IPS DF 6.9 (cell line): ENCODE measurements around the gene KRTAP5-5.
"Not testable (repeated sequence)": the region's sequence is repeated elsewhere in the genome, so short reads cannot be mapped to it uniquely, and the experiment has no call there.

ENCODE experiments used
- DNase-seq: peaks from one replicate; pipeline ENCODE4 v3.0.0-alpha.2; 2013; ENCODE audit warnings: low read depth, low spot score
- H3K27ac ChIP-seq: one replicate; pipeline ENCODE4 v1.5.1; 2013; ENCODE audit warnings: low read length, control low read depth
- H3K27me3 ChIP-seq: 2 replicates; pipeline ENCODE4 v1.6.1; 2013; ENCODE audit warnings: mild to moderate bottlenecking, low read length; ENCODE audit not compliant: control insufficient read depth, insufficient read depth
- H3K36me3 ChIP-seq: 2 replicates; pipeline ENCODE4 v1.6.1; 2013; ENCODE audit warnings: low read length; ENCODE audit not compliant: control insufficient read depth, insufficient read depth
- H3K4me1 ChIP-seq: 2 replicates; pipeline ENCODE4 v1.6.1; 2013; ENCODE audit warnings: low read length; ENCODE audit not compliant: control insufficient read depth, insufficient read depth
- H3K4me3 ChIP-seq: 2 replicates; pipeline ENCODE4 v1.5.1; 2013; ENCODE audit warnings: mild to moderate bottlenecking, low read length
- H3K9me3 ChIP-seq: 2 replicates; pipeline ENCODE4 v1.6.1; 2013; ENCODE audit warnings: low read length, inconsistent platforms; ENCODE audit not compliant: control insufficient read depth, insufficient read depth
- WGBS: extraction: QIAGEN DNeasy Blood & Tissue Kit; methylation state at CpG from one replicate; pipeline ENCODE4 v1.1.7; 2013; ENCODE audit warnings: mixed read lengths, missing lambda C conversion rate; ENCODE audit not compliant: insufficient read length, insufficient coverage; 5-methylcytosine and 5-hydroxymethylcytosine counted together

KRTAP5-5 gene

GRCh38 chr11:1669546-1670218, 40.1 kb downstream of the KRTAP5-5 start:
- Histone ChIP-seq H3K27me3 (no peaks in the 10 kb centered on the region), H3K4me3 (no peak overlapping the region), H3K9me3 (no peaks in the 10 kb centered on the region), H3K27ac (no peak overlapping the region), H3K36me3 (no peaks in the 10 kb centered on the region), H3K4me1 (no peaks in the 10 kb centered on the region)
- no peak for DNase-seq
- WGBS, result no CpG with 5 or more reads among the region's 21 CpGs

- H3K9me3 ChIP-seq, H3K36me3 ChIP-seq, DNase-seq, H3K4me1 ChIP-seq, H3K27me3 ChIP-seq, H3K4me3 ChIP-seq, H3K27ac ChIP-seq: not testable (repeated sequence)
- no CpG with 5 or more reads among the region's 1 CpG for WGBS
Measured at GRCh38 chr11:1670457-1670856, 40.9 kb downstream of the KRTAP5-5 start.

GRCh38 chr11:1670905-1671371, 41.4 kb downstream of the KRTAP5-5 start:
- Histone ChIP-seq H3K27ac (no peak overlapping the region), H3K36me3 (no peaks in the 10 kb centered on the region), H3K9me3 (no peaks in the 10 kb centered on the region), H3K27me3 (no peaks in the 10 kb centered on the region), H3K4me3 (no peak overlapping the region), H3K4me1 (no peaks in the 10 kb centered on the region)
- WGBS, result no CpG with 5 or more reads among the region's 11 CpGs
- no peak for DNase-seq

GRCh38 chr11:1671658-1672057, 42.1 kb downstream of the KRTAP5-5 start:
- H3K27ac ChIP-seq, result no peak overlapping the region
- no peaks in the 10 kb centered on the region for H3K36me3 ChIP-seq
- H3K9me3 ChIP-seq, result no peaks in the 10 kb centered on the region
- no peaks in the 10 kb centered on the region for H3K4me1 ChIP-seq
- no CpG with 5 or more reads among the region's 11 CpGs for WGBS
- no peak overlapping the region for H3K4me3 ChIP-seq
- no peaks in the 10 kb centered on the region for H3K27me3 ChIP-seq
- no peak for DNase-seq

GRCh38 chr11:1672613-1673350, 43.2 kb downstream of the KRTAP5-5 start:
- WGBS, result no CpG with 5 or more reads among the region's 15 CpGs
- DNase-seq, result no peak

GRCh38 chr11:1673446-1674172, 44.0 kb downstream of the KRTAP5-5 start:
- Histone ChIP-seq H3K4me3 (no peak overlapping the region), H3K27me3 (no peaks in the 10 kb centered on the region), H3K36me3 (no peaks in the 10 kb centered on the region), H3K9me3 (no peaks in the 10 kb centered on the region), H3K4me1 (no peaks in the 10 kb centered on the region), H3K27ac (no peak overlapping the region)
- DNase-seq, result no peak
- no CpG with 5 or more reads among the region's 11 CpGs for WGBS

More at GRCh38 chr11:1672613-1673350, 43.2 kb downstream of the KRTAP5-5 start:
- H3K4me3 ChIP-seq, result no peak overlapping the region
- H3K27me3 ChIP-seq, result no peaks in the 10 kb centered on the region
- H3K36me3 ChIP-seq, result no peaks in the 10 kb centered on the region
- H3K4me1 ChIP-seq, result no peaks in the 10 kb centered on the region
- no peaks in the 10 kb centered on the region for H3K9me3 ChIP-seq
- no peak overlapping the region for H3K27ac ChIP-seq

- Histone ChIP-seq H3K36me3 (no peaks in the 10 kb centered on the region), H3K9me3 (no peaks in the 10 kb centered on the region), H3K27ac (no peak overlapping the region), H3K4me1 (no peaks in the 10 kb centered on the region), H3K4me3 (no peak overlapping the region), H3K27me3 (no peaks in the 10 kb centered on the region)
- WGBS, result no CpG with 5 or more reads among the region's 21 CpGs
- DNase-seq, result no peak
Measured at GRCh38 chr11:1674173-1675131, 44.9 kb downstream of the KRTAP5-5 start.

- WGBS, result no CpG with 5 or more reads among the region's 11 CpGs
- no peaks in the 10 kb centered on the region for H3K36me3 ChIP-seq
- H3K4me1 ChIP-seq, result no peaks in the 10 kb centered on the region
- H3K27ac ChIP-seq, result no peak overlapping the region
- H3K9me3 ChIP-seq, result no peaks in the 10 kb centered on the region
- no peak overlapping the region for H3K4me3 ChIP-seq
- no peak for DNase-seq
- no peaks in the 10 kb centered on the region for H3K27me3 ChIP-seq
Measured at GRCh38 chr11:1675536-1676228, 46.1 kb downstream of the KRTAP5-5 start.

GRCh38 chr11:1676229-1676740, 46.7 kb downstream of the KRTAP5-5 start:
- Histone ChIP-seq H3K9me3 (no peaks in the 10 kb centered on the region), H3K27me3 (no peaks in the 10 kb centered on the region), H3K27ac (no peak overlapping the region), H3K4me1 (no peaks in the 10 kb centered on the region), H3K4me3 (no peak overlapping the region), H3K36me3 (no peaks in the 10 kb centered on the region)
- no peak for DNase-seq
- WGBS, result no CpG with 5 or more reads among the region's 7 CpGs
